SK-N-SH (cell line): ENCODE data around the gene CRTC1. TPM values are rescaled to one million over a fixed set of nuclear protein-coding genes. Genes with fewer than 3 reads are reported as not detected.

Experiments
- CTCF ChIA-PET: fragments of 300-600, 350-600 bp; formaldehyde crosslinking; extraction: SDS; loops from one replicate; lab custom pipeline; 2021; lab: Yijun Ruan, JAX
- POLR2A ChIA-PET: fragments of 350-600 bp; sonication (Branson Sonifier 250); formaldehyde crosslinking; extraction: SDS; loops from one replicate; lab custom pipeline; 2020; ENCODE audit warnings: antibody characterized with exemption, inconsistent platforms; lab: Yijun Ruan, JAX
- DNase-seq: peaks from one replicate; pipeline ENCODE4 v3.0.0; 2012
- H2AFZ ChIP-seq: fragments of 200-600 bp; sonication (generic); 2 replicates; pipeline ENCODE4 v1.8.1; 2016; ENCODE audit warnings: antibody characterized with exemption, mild to moderate bottlenecking, low read depth
- H3F3A ChIP-seq: fragments of 200-600 bp; sonication (generic); replicated peaks from 2 replicates; pipeline ENCODE3; 2016; ENCODE audit warnings: antibody characterized with exemption, mild to moderate bottlenecking; ENCODE audit not compliant: insufficient read depth
- H3K27ac ChIP-seq, 2 experiments: fragments of 200-500 bp in 1 of 2; fragments of 200-600 bp in 1 of 2; sonication (Bioruptor generic) in 1 of 2; sonication (generic), shearing (Covaris generic) in 1 of 2; 2 replicates each; pipeline versions ENCODE4 v1.5.1 to v1.6.1; 2014 to 2016; ENCODE audit warnings: low read depth in 2 of 2, inconsistent platforms in 1 of 2, low read length in 1 of 2, mild to moderate bottlenecking in 1 of 2, mixed read lengths in 1 of 2
- H3K27me3 ChIP-seq: fragments of 200-600 bp; sonication (generic), shearing (Covaris generic); 2 replicates; pipeline ENCODE4 v1.6.1; 2016; ENCODE audit warnings: mixed run types; ENCODE audit not compliant: insufficient read depth
- H3K36me3 ChIP-seq, 2 experiments: fragments of 200-500 bp in 1 of 2; fragments of 200-600 bp in 1 of 2; sonication (Bioruptor generic) in 1 of 2; sonication (generic) in 1 of 2; replicated peaks in 1 of 2; 2 replicates each; pipeline versions ENCODE3 to v1.5.1; 2014 to 2016; ENCODE audit warnings: low read length in 1 of 2, mild to moderate bottlenecking in 1 of 2; ENCODE audit not compliant: insufficient read depth in 2 of 2, control insufficient read depth in 1 of 2
- H3K4me1 ChIP-seq, 2 experiments: fragments of 200-500 bp in 1 of 2; fragments of 200-600 bp in 1 of 2; sonication (Bioruptor generic) in 1 of 2; sonication (generic), shearing (Covaris generic) in 1 of 2; 2 replicates each; pipeline versions ENCODE4 v1.5.1 to v1.6.1; 2014 to 2016; ENCODE audit warnings: low read depth in 1 of 2, low read length in 1 of 2, mixed run types in 1 of 2; ENCODE audit not compliant: insufficient read depth in 2 of 2, control insufficient read depth in 1 of 2
- H3K4me2 ChIP-seq: fragments of 200-600 bp; sonication (generic), shearing (Covaris generic); 2 replicates; pipeline ENCODE4 v1.6.1; 2017; ENCODE audit warnings: mixed run types
- H3K4me3 ChIP-seq, 2 experiments: fragments of 200-500 bp in 1 of 2; fragments of 200-600 bp in 1 of 2; sonication (Bioruptor generic) in 1 of 2; sonication (generic), shearing (Covaris generic) in 1 of 2; 2 replicates each; pipeline versions ENCODE4 v1.5.1 to v1.8.1; 2014 to 2016; ENCODE audit warnings: low read depth in 2 of 2, inconsistent platforms in 1 of 2, low read length in 1 of 2, mild to moderate bottlenecking in 1 of 2, mixed read lengths in 1 of 2, moderate library complexity in 1 of 2
- H3K79me2 ChIP-seq: fragments of 200-600 bp; sonication (generic); 2 replicates; pipeline ENCODE4 v1.8.1; 2017; ENCODE audit warnings: mild to moderate bottlenecking; ENCODE audit not compliant: insufficient read depth
- H3K9ac ChIP-seq: fragments of 200-600 bp; sonication (generic); 2 replicates; pipeline ENCODE4 v1.6.1; 2017; ENCODE audit warnings: mixed run types
- H3K9me2 ChIP-seq: fragments of 200-600 bp; sonication (generic); 2 replicates; pipeline ENCODE4 v1.6.1; 2017; ENCODE audit warnings: mixed run types
- H3K9me3 ChIP-seq: fragments of 200-600 bp; sonication (generic); 2 replicates; pipeline ENCODE4 v1.6.1; 2017; ENCODE audit warnings: mixed run types, mild to moderate bottlenecking, moderate library complexity
- H4K20me1 ChIP-seq: fragments of 200-600 bp; sonication (generic); 2 replicates; pipeline ENCODE4 v1.6.1; 2017; ENCODE audit warnings: mild to moderate bottlenecking, mixed run types; ENCODE audit not compliant: insufficient read depth
- CHD2 ChIP-seq: fragments of 150-350 bp; IDR thresholded peaks from 2 replicates; pipeline ENCODE4 v1.6.1; 2018; ENCODE audit warnings: low read length; ENCODE audit not compliant: partially characterized antibody
- ELF1 ChIP-seq: IDR thresholded peaks from 2 replicates; pipeline ENCODE4 v1.4.0; 2012
- EP300 ChIP-seq, 2 experiments: IDR thresholded peaks; 2 replicates each; pipeline versions ENCODE4 v1.4.0 to v1.6.1; 2012; ENCODE audit warnings: borderline replicate concordance in 1 of 2, low read depth in 1 of 2, low read length in 1 of 2
- EZH2phosphoT487 ChIP-seq: fragments of 200-600 bp; sonication (generic); IDR thresholded peaks from 2 replicates; pipeline ENCODE4 v1.6.1; 2017; ENCODE audit warnings: low read depth, mixed run types, mild to moderate bottlenecking, antibody characterized with exemption, moderate library complexity, borderline replicate concordance
- FOSL2 ChIP-seq: IDR thresholded peaks from 2 replicates; pipeline ENCODE4 v1.4.0; 2012; ENCODE audit warnings: low read depth, mild to moderate bottlenecking, moderate library complexity, borderline replicate concordance
- FOXJ3 ChIP-seq: sonication (generic); formaldehyde crosslinking; IDR thresholded peaks from 2 replicates; pipeline ENCODE4 v1.5.1; 2020; ENCODE audit warnings: mild to moderate bottlenecking, missing genetic modification reagents
- FOXM1 ChIP-seq: IDR thresholded peaks from 2 replicates; pipeline ENCODE4 v1.4.0; 2012; ENCODE audit warnings: low read depth, mild to moderate bottlenecking
- GATA2 ChIP-seq: sonication (generic); formaldehyde crosslinking; IDR thresholded peaks from 2 replicates; pipeline ENCODE4 v1.5.0; 2020; ENCODE audit warnings: mild to moderate bottlenecking, missing genetic modification reagents
- MAX ChIP-seq: IDR thresholded peaks from 2 replicates; pipeline ENCODE4 v1.4.0; 2012; ENCODE audit warnings: low read depth
- MXI1 ChIP-seq: IDR thresholded peaks from 2 replicates; pipeline ENCODE4 v1.6.1; 2012; ENCODE audit warnings: mild to moderate bottlenecking, low read depth, low read length, improper control_type of control experiment
- NFIC ChIP-seq: IDR thresholded peaks from 2 replicates; pipeline ENCODE4 v1.4.0; 2012; ENCODE audit warnings: borderline replicate concordance
- PBX3 ChIP-seq: IDR thresholded peaks from 2 replicates; pipeline ENCODE4; 2012
- RAD21 ChIP-seq: IDR thresholded peaks from 2 replicates; pipeline ENCODE4 v1.6.1; 2012; ENCODE audit warnings: mild to moderate bottlenecking, low read length
- RCOR1 ChIP-seq: fragments of 150-350 bp; IDR thresholded peaks from 2 replicates; pipeline ENCODE4 v1.6.1; 2017; ENCODE audit warnings: antibody characterized with exemption, low read length
- RFX5 ChIP-seq: IDR thresholded peaks from 2 replicates; pipeline ENCODE4 v1.6.1; 2012; ENCODE audit warnings: mild to moderate bottlenecking, improper control_type of control experiment, low read length
- RXRA ChIP-seq: IDR thresholded peaks from 2 replicates; pipeline ENCODE4 v1.4.0; 2012; ENCODE audit warnings: low read depth, mild to moderate bottlenecking, borderline replicate concordance
- SMC3 ChIP-seq: IDR thresholded peaks from 2 replicates; pipeline ENCODE4 v1.6.1; 2012; ENCODE audit warnings: low read depth, low read length, improper control_type of control experiment
- TAF1 ChIP-seq: IDR thresholded peaks from 2 replicates; pipeline ENCODE4 v1.6.1; 2012; ENCODE audit warnings: low read depth, mild to moderate bottlenecking, low read length, moderate library complexity, borderline replicate concordance
- TCF12 ChIP-seq: IDR thresholded peaks from 2 replicates; pipeline ENCODE4 v1.4.0; 2012
- USF1 ChIP-seq: IDR thresholded peaks from 2 replicates; pipeline ENCODE4 v1.4.0; 2012; ENCODE audit warnings: low read depth, borderline replicate concordance
- USF2 ChIP-seq: fragments of 150-350 bp; IDR thresholded peaks from 2 replicates; pipeline ENCODE4 v1.6.1; 2017; ENCODE audit warnings: antibody characterized with exemption, low read length, low read depth, borderline replicate concordance
- YY1 ChIP-seq: IDR thresholded peaks from 2 replicates; pipeline ENCODE4 v1.4.0; 2012; ENCODE audit warnings: low read depth, mild to moderate bottlenecking
- WGBS: methylation state at CpG from one replicate; pipeline ENCODE4 v1.1.6; 2017; ENCODE audit warnings: low lambda C conversion rate; 5-methylcytosine and 5-hydroxymethylcytosine counted together
- polyA plus RNA-seq, 3 experiments: library from polyadenylated mRNA; depleted of rRNA; stranded (reverse); fragments of >200 nt; gene quantifications; 2 replicates each; pipeline ENCODE4 v1.2.3, GENCODE V29; 2012
- TF ChIP-seq, protein P1 (sequence below): fragments of 150-350 bp; IDR thresholded peaks from 2 replicates; pipeline ENCODE4 v1.6.1; 2016; ENCODE audit warnings: mild to moderate bottlenecking, low read depth, low read length

CRTC1 gene, protein sequence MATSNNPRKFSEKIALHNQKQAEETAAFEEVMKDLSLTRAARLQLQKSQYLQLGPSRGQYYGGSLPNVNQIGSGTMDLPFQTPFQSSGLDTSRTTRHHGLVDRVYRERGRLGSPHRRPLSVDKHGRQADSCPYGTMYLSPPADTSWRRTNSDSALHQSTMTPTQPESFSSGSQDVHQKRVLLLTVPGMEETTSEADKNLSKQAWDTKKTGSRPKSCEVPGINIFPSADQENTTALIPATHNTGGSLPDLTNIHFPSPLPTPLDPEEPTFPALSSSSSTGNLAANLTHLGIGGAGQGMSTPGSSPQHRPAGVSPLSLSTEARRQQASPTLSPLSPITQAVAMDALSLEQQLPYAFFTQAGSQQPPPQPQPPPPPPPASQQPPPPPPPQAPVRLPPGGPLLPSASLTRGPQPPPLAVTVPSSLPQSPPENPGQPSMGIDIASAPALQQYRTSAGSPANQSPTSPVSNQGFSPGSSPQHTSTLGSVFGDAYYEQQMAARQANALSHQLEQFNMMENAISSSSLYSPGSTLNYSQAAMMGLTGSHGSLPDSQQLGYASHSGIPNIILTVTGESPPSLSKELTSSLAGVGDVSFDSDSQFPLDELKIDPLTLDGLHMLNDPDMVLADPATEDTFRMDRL
- 2.2 and 5.0 TPM in 2 replicates for polyA plus RNA-seq (2012; rRNA removed)
- polyA plus RNA-seq (2012; cell fraction: cytosol; rRNA removed): 2.1 and 3.2 TPM in 2 replicates
- polyA plus RNA-seq (2012; cell fraction: nucleus; rRNA removed): 21.9 and 27.2 TPM in 2 replicates

DNA sequence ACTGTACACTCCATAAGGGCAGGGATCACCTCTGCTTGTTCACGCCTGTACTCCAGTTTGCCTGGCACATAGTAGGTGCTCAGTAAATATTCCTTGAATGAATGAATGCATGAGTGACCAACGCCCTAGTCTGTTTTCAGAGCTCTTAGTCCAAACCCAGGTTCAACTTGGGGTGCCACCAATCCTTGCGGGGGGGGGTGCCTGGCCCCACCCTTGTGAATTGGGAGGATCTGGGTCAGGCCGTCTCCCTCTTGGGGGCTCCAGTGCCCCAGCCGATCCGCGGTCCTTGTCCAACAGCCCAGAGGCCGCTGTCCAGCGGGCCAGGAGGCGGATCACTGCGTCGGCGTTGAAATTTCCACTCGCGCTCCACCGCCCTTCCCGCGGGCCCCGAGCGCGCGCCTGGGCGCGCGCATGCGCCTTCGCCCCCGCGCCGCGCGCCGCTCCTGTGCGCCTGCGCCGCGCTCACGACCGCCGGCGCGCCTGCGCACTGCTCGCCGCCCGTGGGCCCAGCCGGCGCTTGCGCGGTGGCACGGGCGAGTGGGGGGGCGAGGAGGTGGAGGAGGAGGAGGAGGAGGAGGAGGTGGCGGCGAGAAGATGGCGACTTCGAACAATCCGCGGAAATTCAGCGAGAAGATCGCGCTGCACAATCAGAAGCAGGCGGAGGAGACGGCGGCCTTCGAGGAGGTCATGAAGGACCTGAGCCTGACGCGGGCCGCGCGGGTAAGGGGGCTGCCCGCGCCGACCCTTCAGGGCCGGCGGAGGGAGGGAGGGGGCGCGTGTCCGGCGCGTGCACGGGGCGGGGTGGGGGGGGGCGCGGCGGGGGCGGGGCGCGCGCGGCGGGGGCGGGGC lies at the start of gene CRTC1:
CRTC1 (plus strand) TSS at position 572 of the 849 bp plus-strand sequence; CDS start at position 595, 23 bp downstream.
- POLR2A ChIA-PET: interaction anchor here (0.6 to 1.1 kb wide), 3 partner anchors 12 to 128 kb away, joined by 3 to 5 read pairs (median 3); no protein-coding TSS in a partner anchor
- TF ChIP-seq SMC3: no peak
- peak; percentile 75 for TF ChIP-seq TAF1
- no peak for TF ChIP-seq PBX3
- peak; percentile 34; the same call in 1 of the 2 replicates for TF ChIP-seq MXI1
- peak; percentile 68; the same call in 1 of the 2 replicates for TF ChIP-seq YY1
- TF ChIP-seq, protein P1, sequence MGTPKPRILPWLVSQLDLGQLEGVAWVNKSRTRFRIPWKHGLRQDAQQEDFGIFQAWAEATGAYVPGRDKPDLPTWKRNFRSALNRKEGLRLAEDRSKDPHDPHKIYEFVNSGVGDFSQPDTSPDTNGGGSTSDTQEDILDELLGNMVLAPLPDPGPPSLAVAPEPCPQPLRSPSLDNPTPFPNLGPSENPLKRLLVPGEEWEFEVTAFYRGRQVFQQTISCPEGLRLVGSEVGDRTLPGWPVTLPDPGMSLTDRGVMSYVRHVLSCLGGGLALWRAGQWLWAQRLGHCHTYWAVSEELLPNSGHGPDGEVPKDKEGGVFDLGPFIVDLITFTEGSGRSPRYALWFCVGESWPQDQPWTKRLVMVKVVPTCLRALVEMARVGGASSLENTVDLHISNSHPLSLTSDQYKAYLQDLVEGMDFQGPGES: no peak
- TF ChIP-seq GATA2: no peak
- TF ChIP-seq ELF1: no peak
- TF ChIP-seq FOXJ3: no peak
- no peak for TF ChIP-seq EZH2phosphoT487
- 0 out of 2 replicates have a peak, but pooled peaks have one; percentile 22 for TF ChIP-seq MAX
- TF ChIP-seq FOXM1: no peak
- TF ChIP-seq EP300 (IDR thresholded peaks at IDR 0.05; ENCODE audit: borderline replicate concordance in 1 of 2, low read depth in 1 of 2, low read length in 1 of 2): no peak
- no peak for TF ChIP-seq RFX5
- TF ChIP-seq NFIC: no peak
- TF ChIP-seq RXRA: no peak
- no peak for TF ChIP-seq USF2
- TF ChIP-seq TCF12: no peak
- TF ChIP-seq RAD21: peak; percentile 27; the same call in 1 of the 2 replicates
- no peak for TF ChIP-seq USF1
- no peak for TF ChIP-seq CHD2
- no peak for TF ChIP-seq FOSL2
- 0 out of 2 replicates have a peak, but pooled peaks have one; percentile 22 for TF ChIP-seq RCOR1

More for the DNA sequence above, at the start of gene CRTC1:
- Histone ChIP-seq H2AFZ (peak within 1 kb of the TSS; percentile 87), H3K4me2 (peak within 1 kb of the TSS; percentile 89), H3K9ac (peak within 1 kb of the TSS; percentile 69), H3K36me3 (no peaks in the 10 kb centered on the region), H3K4me3 (peak within 1 kb of the TSS; percentile 59 to 67), H3F3A (no peaks in the 10 kb centered on the region), H3K4me1 (peaks cover 4 to 15% of the 10 kb centered on the region in 2 experiments; a peak in 2 of 4 replicates), H3K9me3 (no peaks in the 10 kb centered on the region), H3K79me2 (peaks cover 42% of the 10 kb centered on the region), H3K27me3 (no peaks in the 10 kb centered on the region), H3K9me2 (no peaks in the 10 kb centered on the region), H4K20me1 (peaks cover 14% of the 10 kb centered on the region; the same call in 1 of the 2 replicates), H3K27ac (peak within 1 kb of the TSS; percentile 49 to 83; a peak in 3 of 4 replicates)
- WGBS: 3% methylated on average over 18 of the region's 93 CpGs
- CTCF ChIA-PET: interaction anchor here (0.6 to 1.8 kb wide), 6 partner anchors 10 to 166 kb away, joined by 3 to 5 read pairs (median 4); no protein-coding TSS in a partner anchor
- DNase-seq: peak; percentile 99
